ENCODE data around the gene DNAJC5. TPM values are rescaled to one million over a fixed set of nuclear protein-coding genes. Genes with fewer than 3 reads are reported as not detected.
"Not testable (repeated sequence)": the region's sequence is repeated elsewhere in the genome, so short reads cannot be mapped to it uniquely, and the experiment has no call there.

DNAJC5 gene
- total RNA-seq, 4 donors from 2014 or later: 38.4 to 87.4 (median 75.1) TPM

GRCh38 chr20:63848003-63848911 lies 46.7 kb upstream of the DNAJC5 start:
- H3K27ac ChIP-seq: peak overlapping the region; percentile 36 to 65 (median 38)
- H3K4me3 ChIP-seq (replicated peaks in 1 of 3): no peak overlapping the region
- no peaks in the 10 kb centered on the region for H3K36me3 ChIP-seq
- no peak for TF ChIP-seq CTCF (IDR thresholded peaks at IDR 0.05)
- no peak for TF ChIP-seq POLR2A (IDR thresholded peaks at IDR 0.05)
- no peaks in the 10 kb centered on the region for H3K9me3 ChIP-seq
- 79 to 84% methylated on average over 15 to 19 of the region's 28 CpGs for WGBS, 2 donors
- DNase-seq: no peak
- no peaks in the 10 kb centered on the region for H3K27me3 ChIP-seq
- intact Hi-C loops (cut with DNase I): no loop called here
- peaks cover 7 to 30% of the 10 kb centered on the region in 2 donors for H3K4me1 ChIP-seq

GRCh38 chr20:63850689-63851547 lies 44.0 kb upstream of the DNAJC5 start:
- H3K4me3 ChIP-seq (replicated peaks in 1 of 3): no peak overlapping the region
- 74 to 80% methylated on average over 25 to 27 of the region's 27 CpGs for WGBS, 2 donors
- no peaks in the 10 kb centered on the region for H3K36me3 ChIP-seq
- H3K9me3 ChIP-seq: no peaks in the 10 kb centered on the region
- intact Hi-C loops (cut with DNase I): no loop called here
- H3K4me1 ChIP-seq: peaks cover 21 to 50% of the 10 kb centered on the region in 2 donors
- no peaks in the 10 kb centered on the region for H3K27me3 ChIP-seq
- no peak overlapping the region for H3K27ac ChIP-seq
- TF ChIP-seq POLR2A (IDR thresholded peaks at IDR 0.05) (no peak), CTCF (IDR thresholded peaks at IDR 0.05) (no peak)
- no peak for DNase-seq

GRCh38 chr20:63851548-63851943 lies 43.4 kb upstream of the DNAJC5 start:
- peaks cover 19 to 50% of the 10 kb centered on the region in 2 donors for H3K4me1 ChIP-seq

GRCh38 chr20:63853733-63854068 lies 41.2 kb upstream of the DNAJC5 start:
- WGBS, 2 donors: 61 to 87% methylated on average over 4 of the region's 4 CpGs
- H3K4me3 ChIP-seq (replicated peaks in 1 of 3); H3K27me3 ChIP-seq; H3K36me3 ChIP-seq; H3K9me3 ChIP-seq; DNase-seq; intact Hi-C loops (cut with DNase I): not testable (repeated sequence)
- H3K27ac ChIP-seq: peak overlapping the region in 2 of 3 donors; percentile 60 to 63
- peaks cover 22 to 46% of the 10 kb centered on the region in 2 donors for H3K4me1 ChIP-seq

More at GRCh38 chr20:63851548-63851943, 43.4 kb upstream of the DNAJC5 start:
- H3K36me3 ChIP-seq; H3K27me3 ChIP-seq; DNase-seq; H3K4me3 ChIP-seq (replicated peaks in 1 of 3); H3K9me3 ChIP-seq; H3K27ac ChIP-seq; intact Hi-C loops (cut with DNase I): not testable (repeated sequence)
- 87 to 88% methylated on average over 14 of the region's 14 CpGs for WGBS, 2 donors

GRCh38 chr20:63854069-63854765 lies 40.7 kb upstream of the DNAJC5 start:
- no peak for DNase-seq
- intact Hi-C loops (cut with DNase I): no loop called here
- Histone ChIP-seq H3K9me3 (no peaks in the 10 kb centered on the region), H3K36me3 (no peaks in the 10 kb centered on the region), H3K4me3 (replicated peaks in 1 of 3) (no peak overlapping the region), H3K4me1 (peaks cover 24 to 52% of the 10 kb centered on the region in 2 donors), H3K27ac (peak overlapping the region; percentile 33 to 63 (median 60)), H3K27me3 (no peaks in the 10 kb centered on the region)
- TF ChIP-seq CTCF (IDR thresholded peaks at IDR 0.05): no peak
- no peak for TF ChIP-seq POLR2A (IDR thresholded peaks at IDR 0.05)
- WGBS, 2 donors: 35 to 56% methylated on average over 6 of the region's 17 CpGs

Measured in thyroid gland (tissue), 4 donors.